GM18517 (cell line): Measurements from ENCODE around the gene C2CD4C.
"Not testable (repeated sequence)": the region's sequence is repeated elsewhere in the genome, so short reads cannot be mapped to it uniquely, and the experiment has no call there.

ENCODE experiments used
- ATAC-seq: cut with Tn5 transposase; IDR thresholded peaks from one replicate; pipeline ENCODE4 v1.9.1; 2021; ENCODE audit warnings: mild to moderate bottlenecking, moderate library complexity; ENCODE audit not compliant: unreplicated experiment

Gene C2CD4C

GRCh38 chr19:368630-369024, 40.3 kb downstream of the C2CD4C start:
- no peak for ATAC-seq

- ATAC-seq = no peak
These were observed 40.9 kb downstream of the C2CD4C start for GRCh38 chr19:367963-368629.

- ATAC-seq = no peak
These were observed 41.4 kb downstream of the C2CD4C start for GRCh38 chr19:367561-367960.

GRCh38 chr19:366951-367350, 42.0 kb downstream of the C2CD4C start:
- no peak for ATAC-seq

- ATAC-seq = no peak
These were observed 42.7 kb downstream of the C2CD4C start for GRCh38 chr19:366205-366783.

- ATAC-seq = no peak
These were observed 44.3 kb downstream of the C2CD4C start for GRCh38 chr19:364496-365287.

- ATAC-seq = no peak
These were observed 46.3 kb downstream of the C2CD4C start for GRCh38 chr19:362683-363082.

GRCh38 chr19:362154-362553, 46.8 kb downstream of the C2CD4C start:
- no peak for ATAC-seq

- no peak for ATAC-seq
These were observed 49.4 kb downstream of the C2CD4C start for GRCh38 chr19:359653-359925.

- not testable (repeated sequence) for ATAC-seq
These were observed 53.4 kb downstream of the C2CD4C start for GRCh38 chr19:355536-355935.
